Pancreas (tissue), 10 donors: ENCODE measurements around the gene FAM180A. TPM values are rescaled to one million over a fixed set of nuclear protein-coding genes. Genes with fewer than 3 reads are reported as not detected.

ENCODE experiments used
- ATAC-seq, 4 donors: fragments of 200-7000 bp; cut with Tn5 transposase; one replicate each; pipeline versions ENCODE4 v1.8.0 to v1.9.1; 2020; ENCODE audit warnings: mild to moderate bottlenecking in 4 of 4, moderate library complexity in 4 of 4
- DNase-seq, 6 donors: peaks; one replicate each; pipeline ENCODE4 v3.0.0-alpha.2; 2020
- FAIRE-seq: peaks from 2 replicates; lab custom pipeline; 2012; peaks lifted over from hg19 to GRCh38; lab: Jason Lieb, UNC
- H3K27ac ChIP-seq, 4 donors: fragments of 200-600 bp; sonication (generic); 1 replicate in 3 of 4; 2 replicates in 1 of 4; pipeline versions ENCODE4 v1.5.0 to v1.8.0; 2020
- H3K27me3 ChIP-seq, 4 donors: fragments of 200-600 bp; one replicate each; pipeline ENCODE4 v1.8.0; 2021
- H3K36me3 ChIP-seq, 3 donors: fragments of 200-600 bp; sonication (generic) in 1 of 3; one replicate each; pipeline versions ENCODE4 v1.5.0 to v1.8.0; 2020 to 2021
- H3K4me1 ChIP-seq, 3 donors: fragments of 200-600 bp; one replicate each; pipeline ENCODE4 v1.8.0; 2021
- H3K4me3 ChIP-seq, 4 donors: fragments of 200-600 bp; sonication (generic) in 2 of 4; one replicate each; pipeline versions ENCODE4 v1.5.0 to v1.8.0; 2020 to 2021
- H3K9me3 ChIP-seq, 4 donors: fragments of 200-600 bp; one replicate each; pipeline ENCODE4 v1.8.0; 2021
- CTCF ChIP-seq, 4 donors: fragments of 200-600 bp; sonication (generic) in 3 of 4; IDR thresholded peaks; one replicate each; pipeline versions ENCODE4 v1.5.0 to v1.8.0; 2021; ENCODE audit warnings: antibody characterized with exemption in 4 of 4
- WGBS, 2 donors: extraction: QIAGEN DNeasy Blood & Tissue Kit; methylation state at CpG; one replicate each; pipeline ENCODE4 v1.1.7; 2013; 5-methylcytosine and 5-hydroxymethylcytosine counted together
- intact Hi-C, 3 donors: fragments of 100-400 bp; cut with DNase I; formaldehyde crosslinking; loops; one replicate each; pipeline versions ENCODE4 v1.11.1 to v1.14.2; 2022
- polyA plus RNA-seq, 2 donors: library from polyadenylated mRNA; stranded (reverse); fragments of 200-250 nt; gene quantifications; one replicate each; pipeline ENCODE4 v1.2.3, GENCODE V29; 2013
- total RNA-seq, 6 donors: library from RNA; stranded (reverse); fragmentation: NEBNext Ultra II Directional in 4 of 6; extraction: Animal tissue kit (Norgen Biotek cat#: 25700) in 4 of 6; gene quantifications; one replicate each; pipeline versions ENCODE4 v1.2.1 to v1.2.4, GENCODE V29; 2021 to 2023
- donor health status: healthy with polysubstance abuse.
- donor health status: DM: no; HTN: no; CAD: no; lungs with moderate emphysema.
- donor health status: DM: no; HTN: no; CAD: no.
- donor health status: control.
- donor health status: control.
- donor health status: Bipolar disorder and iron deficiency.
- donor health status: DM: yes; HTN: yes; CAD: no.
- donor health status: DM: no; HTN: no; CAD: no.
- donor health status: DM: no; HTN: no; CAD: no.
- donor health status: DM: yes; HTN: yes; CAD: no.

FAM180A gene
- total and polyA plus RNA-seq, 8 donors: 0.11 to 0.90 (median 0.24) TPM

GRCh38 chr7:135789431-135789830 is 40.8 kb upstream of the FAM180A start:
- TF ChIP-seq CTCF (IDR thresholded peaks at IDR 0.05): no peak
- Histone ChIP-seq H3K4me3 (no peak overlapping the region), H3K27ac (no peak overlapping the region), H3K27me3 (no peaks in the 10 kb centered on the region), H3K36me3 (no peaks in the 10 kb centered on the region), H3K9me3 (no peaks in the 10 kb centered on the region), H3K4me1 (no peaks in the 10 kb centered on the region)
- 62 to 68% methylated on average over 4 of the region's 4 CpGs for WGBS, 2 donors
- ATAC-seq (no peak), DNase-seq (no peak), FAIRE-seq (no peak)
- intact Hi-C loops: no loop called here

GRCh38 chr7:135786911-135787310 is 38.3 kb upstream of the FAM180A start:
- H3K27me3 ChIP-seq: no peaks in the 10 kb centered on the region
- no peaks in the 10 kb centered on the region for H3K4me1 ChIP-seq
- H3K9me3 ChIP-seq: no peaks in the 10 kb centered on the region
- intact Hi-C loops: no loop called here
- no peak overlapping the region for H3K27ac ChIP-seq
- no peaks in the 10 kb centered on the region for H3K36me3 ChIP-seq
- ATAC-seq (no peak), FAIRE-seq (no peak), DNase-seq (no peak)
- 68 to 79% methylated on average over 3 of the region's 3 CpGs for WGBS, 2 donors
- TF ChIP-seq CTCF (IDR thresholded peaks at IDR 0.05): no peak
- no peak overlapping the region for H3K4me3 ChIP-seq

GRCh38 chr7:135785065-135785464 is 36.5 kb upstream of the FAM180A start:
- Histone ChIP-seq H3K27me3 (no peaks in the 10 kb centered on the region), H3K27ac (no peak overlapping the region), H3K4me3 (no peak overlapping the region), H3K4me1 (no peaks in the 10 kb centered on the region), H3K9me3 (no peaks in the 10 kb centered on the region), H3K36me3 (no peaks in the 10 kb centered on the region)
- intact Hi-C loops: no loop called here
- 51 to 76% methylated on average over 1 of the region's 1 CpG for WGBS, 2 donors
- ATAC-seq: no peak
- no peak for FAIRE-seq
- DNase-seq: no peak
- TF ChIP-seq CTCF (IDR thresholded peaks at IDR 0.05): no peak

- no peak for ATAC-seq
- intact Hi-C loops: no loop called here
Measured at GRCh38 chr7:135784013-135784412, 35.4 kb upstream of the FAM180A start.

More at GRCh38 chr7:135784013-135784412, 35.4 kb upstream of the FAM180A start:
- no peak for FAIRE-seq
- DNase-seq: no peak
- Histone ChIP-seq H3K4me1 (no peaks in the 10 kb centered on the region), H3K4me3 (no peak overlapping the region), H3K36me3 (no peaks in the 10 kb centered on the region), H3K9me3 (no peaks in the 10 kb centered on the region), H3K27ac (no peak overlapping the region), H3K27me3 (no peaks in the 10 kb centered on the region)
- WGBS, 2 donors: 62 to 75% methylated on average over 8 of the region's 8 CpGs
- TF ChIP-seq CTCF (IDR thresholded peaks at IDR 0.05): no peak
